Measurements from ENCODE around the gene EFHD1. TPM values are rescaled to one million over a fixed set of nuclear protein-coding genes. Genes with fewer than 3 reads are reported as not detected.

The EFHD1 gene
- total RNA-seq, 1 donor from 2014 or later: 106 TPM

GRCh38 chr2:232721882-232722281, 88.5 kb downstream of the EFHD1 start:
- H3K27me3 Mint-ChIP-seq (ENCODE audit: unreplicated experiment): no peaks in the 10 kb centered on the region
- peak overlapping the region; percentile 62 for H3K27ac Mint-ChIP-seq (ENCODE audit: unreplicated experiment)
- H3K9me3 Mint-ChIP-seq (ENCODE audit: unreplicated experiment): no peaks in the 10 kb centered on the region
- DNase-seq (ENCODE audit: extremely low spot score, unreplicated experiment): no peak
- H3K4me3 Mint-ChIP-seq (ENCODE audit: unreplicated experiment): no peak overlapping the region
- TF ChIP-seq CTCF (IDR thresholded peaks at IDR 0.05): no peak
- H3K36me3 Mint-ChIP-seq (ENCODE audit: unreplicated experiment): peaks cover 14% of the 10 kb centered on the region
- H3K4me1 Mint-ChIP-seq (ENCODE audit: unreplicated experiment): peaks cover 10% of the 10 kb centered on the region

DNA sequence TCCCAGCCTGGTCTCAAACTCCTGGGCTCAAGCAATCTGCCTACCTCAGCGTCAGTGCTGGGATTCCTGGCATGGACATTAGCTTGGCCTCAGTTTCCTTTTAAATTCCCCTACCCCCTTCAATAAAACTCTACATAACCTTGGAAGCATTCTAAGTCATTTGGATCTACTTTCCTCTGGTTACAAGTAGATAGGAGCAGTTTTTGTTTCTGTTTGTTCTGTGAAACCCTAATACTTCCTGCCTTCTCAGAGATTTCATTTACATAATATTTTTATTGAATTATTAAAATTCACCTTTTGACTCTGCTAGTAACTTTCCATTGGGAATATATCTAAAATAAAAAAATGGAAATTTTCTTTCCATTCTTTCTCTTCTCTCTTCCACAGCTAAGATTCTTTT, 89.6 kb downstream of the EFHD1 start:
- H3K36me3 Mint-ChIP-seq (ENCODE audit: unreplicated experiment): peaks cover 22% of the 10 kb centered on the region
- peaks cover 10% of the 10 kb centered on the region for H3K4me1 Mint-ChIP-seq (ENCODE audit: unreplicated experiment)
- DNase-seq (ENCODE audit: extremely low spot score, unreplicated experiment): no peak
- no peak overlapping the region for H3K27ac Mint-ChIP-seq (ENCODE audit: unreplicated experiment)
- no peak for TF ChIP-seq CTCF (IDR thresholded peaks at IDR 0.05)
- H3K4me3 Mint-ChIP-seq (ENCODE audit: unreplicated experiment): no peak overlapping the region
- H3K27me3 Mint-ChIP-seq (ENCODE audit: unreplicated experiment): no peaks in the 10 kb centered on the region
- no peaks in the 10 kb centered on the region for H3K9me3 Mint-ChIP-seq (ENCODE audit: unreplicated experiment)

- H3K9me3 Mint-ChIP-seq (ENCODE audit: unreplicated experiment): no peaks in the 10 kb centered on the region
- H3K27ac Mint-ChIP-seq (ENCODE audit: unreplicated experiment): no peak overlapping the region
- DNase-seq (ENCODE audit: extremely low spot score, unreplicated experiment): no peak
These were observed 95.4 kb downstream of the EFHD1 start for GRCh38 chr2:232728785-232729184.

DNA sequence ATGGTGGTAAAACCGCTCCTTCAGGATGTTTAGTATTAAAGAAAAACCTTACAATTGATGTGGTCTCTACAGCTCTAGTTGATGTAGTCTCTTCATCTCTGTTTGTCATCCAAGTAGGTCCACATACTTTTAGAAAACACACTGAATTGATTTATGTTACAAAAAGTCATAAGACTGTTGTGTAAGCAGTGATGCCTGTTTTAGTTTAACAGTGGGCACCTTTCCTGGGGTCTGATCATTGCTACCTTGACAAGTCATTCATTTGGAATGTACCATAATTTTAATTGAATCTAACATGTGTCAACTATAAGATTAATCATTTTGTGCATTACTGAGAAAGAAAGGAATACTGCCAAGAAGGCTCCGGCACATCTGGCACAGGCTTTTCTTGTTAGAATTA, 98.1 kb downstream of the EFHD1 start:
- no peak for TF ChIP-seq CTCF (IDR thresholded peaks at IDR 0.05)

More at GRCh38 chr2:232728785-232729184, 95.4 kb downstream of the EFHD1 start:
- H3K4me1 Mint-ChIP-seq (ENCODE audit: unreplicated experiment): peaks cover 1% of the 10 kb centered on the region
- TF ChIP-seq CTCF (IDR thresholded peaks at IDR 0.05): no peak
- no peaks in the 10 kb centered on the region for H3K27me3 Mint-ChIP-seq (ENCODE audit: unreplicated experiment)
- peaks cover 27% of the 10 kb centered on the region for H3K36me3 Mint-ChIP-seq (ENCODE audit: unreplicated experiment)
- H3K4me3 Mint-ChIP-seq (ENCODE audit: unreplicated experiment): no peak overlapping the region

More for the DNA sequence above, 98.1 kb downstream of the EFHD1 start:
- no peaks in the 10 kb centered on the region for H3K9me3 Mint-ChIP-seq (ENCODE audit: unreplicated experiment)
- H3K4me3 Mint-ChIP-seq (ENCODE audit: unreplicated experiment): no peak overlapping the region
- no peaks in the 10 kb centered on the region for H3K27me3 Mint-ChIP-seq (ENCODE audit: unreplicated experiment)
- peaks cover 29% of the 10 kb centered on the region for H3K36me3 Mint-ChIP-seq (ENCODE audit: unreplicated experiment)
- no peak overlapping the region for H3K27ac Mint-ChIP-seq (ENCODE audit: unreplicated experiment)
- peaks cover 1% of the 10 kb centered on the region for H3K4me1 Mint-ChIP-seq (ENCODE audit: unreplicated experiment)
- no peak for DNase-seq (ENCODE audit: extremely low spot score, unreplicated experiment)

Other genes starting within 250 kb of the EFHD1 start
- gene ALPG, start 226.8 kb upstream of the EFHD1 start, total RNA-seq: not detected in 2 replicates
- gene ALPI, start 177.5 kb upstream of the EFHD1 start, total RNA-seq: not detected in 2 replicates
- 0.13 and 0.60 TPM in 2 replicates for gene ECEL1, start 145.8 kb upstream of the EFHD1 start, total RNA-seq
- gene PRSS56, start 113.2 kb upstream of the EFHD1 start, total RNA-seq: not detected in 2 replicates
- gene CHRND, start 107.4 kb upstream of the EFHD1 start, total RNA-seq: not detected in 2 replicates
- gene CHRNG, start 93.9 kb upstream of the EFHD1 start, total RNA-seq: not detected in 2 replicates
- 6.7 and 8.2 TPM in 2 replicates for gene TIGD1, start 83.0 kb upstream of the EFHD1 start, total RNA-seq
- gene EIF4E2, start 82.9 kb upstream of the EFHD1 start, total RNA-seq: 88.4 and 90.5 TPM in 2 replicates
- 63.4 and 66.0 TPM in 2 replicates for gene GIGYF2, start 63.7 kb downstream of the EFHD1 start, total RNA-seq
- gene KCNJ13, start 143.0 kb downstream of the EFHD1 start, total RNA-seq: not detected in 2 replicates
- 1.9 and 2.1 TPM in 2 replicates for gene SNORC, start 236.7 kb downstream of the EFHD1 start, total RNA-seq